DND-41 (cell line): Measurements from ENCODE around the gene C17orf114.

ENCODE experiments used
- CTCF ChIP-seq: IDR thresholded peaks from 2 replicates; pipeline ENCODE4 v1.5.1; 2012; ENCODE audit warnings: borderline replicate concordance, low read length, moderate library complexity, mild to moderate bottlenecking; ENCODE audit not compliant: poor library complexity, severe bottlenecking; ENCODE audit errors: extremely low read depth
- EZH2 ChIP-seq: IDR thresholded peaks from 3 replicates; pipeline ENCODE4 v1.6.1; 2012; ENCODE audit warnings: borderline replicate concordance, low read depth, mild to moderate bottlenecking, moderate library complexity, low read length, inconsistent platforms; ENCODE audit not compliant: severe bottlenecking

- TF ChIP-seq CTCF = no peak
- TF ChIP-seq EZH2 = no peak
Measured at GRCh38 chr17:4827399-4827798, 25.3 kb upstream of the C17orf114 start.
